Measurements from ENCODE around the gene GALNT2. TPM values are rescaled to one million over a fixed set of nuclear protein-coding genes. Genes with fewer than 3 reads are reported as not detected.

The GALNT2 gene
- total and polyA plus RNA-seq, 2 experiments from 2014 or later = 17.8 to 48.3 TPM

- H3K4me3 ChIP-seq = no peak overlapping the region
- peaks cover 4% of the 10 kb centered on the region; the same call in 1 of the 3 replicates for H3K9me3 Mint-ChIP-seq
- H3K27ac Mint-ChIP-seq = no peak overlapping the region
- no peaks in the 10 kb centered on the region for H3K79me2 ChIP-seq (replicated peaks; ENCODE audit: insufficient read depth)
- no peak overlapping the region for H3K27ac ChIP-seq (ENCODE audit: low read depth)
- H3K4me2 ChIP-seq = no peak overlapping the region
- TF ChIP-seq EZH2phosphoT487 (IDR thresholded peaks at IDR 0.05; ENCODE audit: unreplicated experiment) (no peak), ETS1 (IDR thresholded peaks at IDR 0.05) (no peak), ZNF114 (CRISPR knock-in tag; IDR thresholded peaks at IDR 0.05) (no peak), NANOG (IDR thresholded peaks at IDR 0.05; ENCODE audit: borderline replicate concordance) (no peak), CREB1 (CRISPR knock-in tag; IDR thresholded peaks at IDR 0.05; ENCODE audit: low read depth) (no peak), JUNB (IDR thresholded peaks at IDR 0.05; ENCODE audit: unreplicated experiment) (no peak), POLR2AphosphoS5 (IDR thresholded peaks at IDR 0.05; ENCODE audit: low read depth) (no peak), ZNF331 (CRISPR knock-in tag; IDR thresholded peaks at IDR 0.05; ENCODE audit: low read depth) (no peak), ZNF462 (CRISPR knock-in tag; IDR thresholded peaks at IDR 0.05) (no peak), STAT1 (IDR thresholded peaks at IDR 0.05; ENCODE audit: unreplicated experiment) (no peak), CTCF (conservative IDR thresholded peaks at IDR 0.05; ENCODE audit: low read depth in 2 of 2) (no peak), REST (IDR thresholded peaks at IDR 0.05; ENCODE audit: unreplicated experiment) (no peak), EZH2 (IDR thresholded peaks at IDR 0.05; ENCODE audit: low read depth, unreplicated experiment) (no peak)
- H3K36me3 Mint-ChIP-seq (ENCODE audit: low read depth) = peaks cover 18% of the 10 kb centered on the region
- no peak for ATAC-seq
- peaks cover 29% of the 10 kb centered on the region for H3K4me1 Mint-ChIP-seq
- no peaks in the 10 kb centered on the region for H3F3A ChIP-seq (replicated peaks; ENCODE audit: low read depth)
- no peak for DNase-seq (ENCODE audit: low spot score)
- no peak overlapping the region for H2AFZ ChIP-seq
- peaks cover 5% of the 10 kb centered on the region for H3K27me3 Mint-ChIP-seq (ENCODE audit: insufficient read depth, low read depth, poor library complexity)
- no peaks in the 10 kb centered on the region for H3K9me2 ChIP-seq (ENCODE audit: insufficient read depth)
- H3K4me3 Mint-ChIP-seq = no peak overlapping the region
- H4K20me1 ChIP-seq (replicated peaks; ENCODE audit: insufficient read depth) = 0 out of 2 replicates have a peak, but pooled peaks cover 6% of the 10 kb centered on the region
- peaks cover 6% of the 10 kb centered on the region for H3K36me3 ChIP-seq (ENCODE audit: insufficient read depth)
- H3K27me3 ChIP-seq (ENCODE audit: insufficient read depth) = no peaks in the 10 kb centered on the region
- peaks cover 25% of the 10 kb centered on the region for H3K4me1 ChIP-seq (ENCODE audit: insufficient read depth)
Observed at GRCh38 chr1:230236301-230237008, 169.4 kb downstream of the GALNT2 start.

Data from GM23338 (cell line).